K562 (cell line): ENCODE measurements around the gene GNA14. TPM values are rescaled to one million over a fixed set of nuclear protein-coding genes. Genes with fewer than 3 reads are reported as not detected.

Experiments used
- ATAC-seq: fragments of 200-7000 bp; cut with Tn5 transposase; 3 replicates; pipeline ENCODE4 v1.9.1; 2020; ENCODE audit warnings: moderate library complexity
- BruUV-seq: library from RNA; stranded (reverse); fragments of 400-500 nt; replicated peaks from 2 replicates; lab custom pipeline; 2021; lab: Mats Ljungman, UMichigan
- CTCF ChIA-PET: fragments of 300-600 bp; formaldehyde crosslinking; extraction: SDS; loops from one replicate; lab custom pipeline; 2021; ENCODE audit warnings: low intra/inter-chr PET ratio; lab: Yijun Ruan, JAX
- POLR2A ChIA-PET: fragments of 300-600, 350-650 bp; sonication (Branson Sonifier 250); formaldehyde crosslinking; extraction: SDS; loops from one replicate; lab custom pipeline; 2021; ENCODE audit warnings: antibody characterized with exemption, inconsistent platforms; lab: Yijun Ruan, JAX
- DNase-seq, 4 experiments: peaks; one replicate each; pipeline versions ENCODE4 v3.0.0 to v3.0.0-alpha.2; 2011 to 2018; ENCODE audit warnings: low spot score in 3 of 4, mixed read lengths in 3 of 4; ENCODE audit errors: extremely low read depth in 1 of 4
- FAIRE-seq: peaks from 2 replicates; lab custom pipeline; 2011; peaks lifted over from hg19 to GRCh38; lab: Jason Lieb, UNC
- H2AFZ ChIP-seq: 2 replicates; pipeline ENCODE4 v1.6.0; 2011; ENCODE audit warnings: low read depth, low read length, control low read depth, inconsistent platforms
- H3K27ac ChIP-seq: fragments of 200-600 bp; 3 replicates; pipeline ENCODE4 v1.8.0; 2011; ENCODE audit warnings: low read depth, mild to moderate bottlenecking, control low read depth, inconsistent platforms, low read length, moderate library complexity, mixed read lengths; ENCODE audit errors: extremely low read depth
- H3K27me3 ChIP-seq, 2 experiments: fragments of 300-600 bp in 1 of 2; 2 replicates in 1 of 2; 3 replicates in 1 of 2; pipeline versions ENCODE4 v1.6.0 to v1.8.0; 2011; ENCODE audit warnings: inconsistent platforms in 2 of 2, low read length in 2 of 2, mild to moderate bottlenecking in 1 of 2, mixed read lengths in 1 of 2, moderate library complexity in 1 of 2; ENCODE audit not compliant: control insufficient read depth in 2 of 2, insufficient read depth in 2 of 2
- H3K36me3 ChIP-seq: fragments of 300-600 bp; 3 replicates; pipeline ENCODE4 v1.8.0; 2011; ENCODE audit warnings: mild to moderate bottlenecking, low read length, inconsistent platforms; ENCODE audit not compliant: control insufficient read depth, insufficient read depth
- H3K4me1 ChIP-seq, 2 experiments: fragments of 200-600 bp in 1 of 2; replicated peaks in 1 of 2; 2 replicates in 1 of 2; 3 replicates in 1 of 2; pipeline versions ENCODE4 v1.5.1 to v1.8.0; 2011; ENCODE audit warnings: inconsistent platforms in 2 of 2, low read length in 2 of 2, mild to moderate bottlenecking in 1 of 2, mixed read lengths in 1 of 2, moderate library complexity in 1 of 2; ENCODE audit not compliant: control insufficient read depth in 2 of 2, insufficient read depth in 2 of 2
- H3K4me2 ChIP-seq: 2 replicates; pipeline ENCODE4 v1.6.1; 2011; ENCODE audit warnings: low read length, control low read depth, inconsistent platforms, mixed read lengths; ENCODE audit not compliant: insufficient read depth
- H3K4me3 ChIP-seq: fragments of 200-600 bp; sonication (generic), shearing (Covaris generic); 2 replicates; pipeline ENCODE4 v1.5.1; 2016; ENCODE audit warnings: control low read depth, inconsistent platforms
- H3K79me2 ChIP-seq: fragments of 200-600 bp; 3 replicates; pipeline ENCODE4 v1.8.0; 2011; ENCODE audit warnings: low read length, inconsistent platforms; ENCODE audit not compliant: control insufficient read depth, insufficient read depth
- H3K9ac ChIP-seq, 2 experiments: 2 replicates each; pipeline versions ENCODE4 v1.6.0 to v1.6.1; 2011; ENCODE audit warnings: low read depth in 2 of 2, low read length in 2 of 2, control low read depth in 1 of 2, inconsistent platforms in 1 of 2, mild to moderate bottlenecking in 1 of 2, mixed read lengths in 1 of 2; ENCODE audit not compliant: insufficient read depth in 1 of 2
- H3K9me1 ChIP-seq: one replicate; pipeline ENCODE4 v1.6.0; 2011; ENCODE audit warnings: inconsistent platforms, mild to moderate bottlenecking, low read length, moderate library complexity; ENCODE audit not compliant: control insufficient read depth, insufficient read depth
- H3K9me3 ChIP-seq: replicated peaks from 2 replicates; pipeline ENCODE4 v1.5.1; 2011; ENCODE audit warnings: low read depth, low read length, inconsistent platforms; ENCODE audit not compliant: control insufficient read depth, insufficient read depth
- H4K20me1 ChIP-seq: replicated peaks from 2 replicates; pipeline ENCODE4 v1.6.1; 2011; ENCODE audit warnings: low read length, inconsistent platforms, mixed read lengths; ENCODE audit not compliant: control insufficient read depth, insufficient read depth
- ADNP ChIP-seq: fragments of 200-800 bp; sonication (Bioruptor generic); IDR thresholded peaks from 2 replicates; pipeline ENCODE4 v1.6.1; 2016; ENCODE audit warnings: missing genetic modification characterization, missing compliant biosample characterization
- CHD4 ChIP-seq: fragments of 200-600 bp; sonication (generic); IDR thresholded peaks from 3 replicates; pipeline ENCODE4 v1.6.1; 2012; ENCODE audit warnings: low read depth, mild to moderate bottlenecking, mixed read lengths, low read length, inconsistent platforms; ENCODE audit not compliant: insufficient read depth, insufficient replicate concordance, poor library complexity, severe bottlenecking
- ELF1 ChIP-seq: fragments of 200-800 bp; sonication (Bioruptor generic); IDR thresholded peaks from 2 replicates; pipeline ENCODE4 v1.6.1; 2016; ENCODE audit warnings: missing genetic modification characterization, missing compliant biosample characterization
- FOXJ3 ChIP-seq: sonication (generic); formaldehyde crosslinking; IDR thresholded peaks from 2 replicates; pipeline ENCODE4 v1.4.0; 2020; ENCODE audit warnings: mild to moderate bottlenecking, missing genetic modification reagents
- HDAC2 ChIP-seq: fragments of 450-650 bp; IDR thresholded peaks from 2 replicates; pipeline ENCODE4 v1.6.1; 2016; ENCODE audit warnings: mild to moderate bottlenecking
- JUNB ChIP-seq: fragments of 450-650 bp; formaldehyde crosslinking; conservative IDR thresholded peaks from 2 replicates; pipeline ENCODE4 v1.4.0; 2020; ENCODE audit warnings: mild to moderate bottlenecking
- KHSRP ChIP-seq: fragments of 450-650 bp; IDR thresholded peaks from 2 replicates; pipeline ENCODE4 v1.6.1; 2017
- POLR3A ChIP-seq: IDR thresholded peaks from 2 replicates; pipeline ENCODE4 v1.6.1; 2011; ENCODE audit warnings: borderline replicate concordance, mild to moderate bottlenecking, moderate library complexity; ENCODE audit not compliant: insufficient read length, insufficient read depth; ENCODE audit errors: extremely low read depth
- PRDM10 ChIP-seq: fragments of 450-650 bp; IDR thresholded peaks from 2 replicates; pipeline ENCODE4 v1.6.1; 2018; ENCODE audit not compliant: partially characterized antibody
- RHOXF2B ChIP-seq: fragments of 250-450 bp; sonication (Bioruptor Pico); conservative IDR thresholded peaks from 2 replicates; pipeline ENCODE4 v1.5.1; 2021
- ZNF280A ChIP-seq: fragments of 450-650 bp; IDR thresholded peaks from 2 replicates; pipeline ENCODE4 v1.6.1; 2018; ENCODE audit warnings: mild to moderate bottlenecking, low read depth; ENCODE audit not compliant: partially characterized antibody
- ZNF589 ChIP-seq: fragments of 200-800 bp; sonication (Bioruptor generic); IDR thresholded peaks from 2 replicates; pipeline ENCODE4 v1.6.1; 2016; ENCODE audit warnings: low read depth, missing genetic modification characterization, missing compliant biosample characterization
- ZNF644 ChIP-seq: fragments of 200-800 bp; sonication (Bioruptor generic); IDR thresholded peaks from 2 replicates; pipeline ENCODE4 v1.6.1; 2016; ENCODE audit warnings: low read depth, missing genetic modification characterization, missing compliant biosample characterization
- ZNF76 ChIP-seq: fragments of 250-450 bp; sonication (Bioruptor Pico); IDR thresholded peaks from 2 replicates; pipeline ENCODE4 v1.4.0; 2020; ENCODE audit warnings: mild to moderate bottlenecking, moderate library complexity, borderline replicate concordance
- WGBS: fragments of 100-300 bp; shearing (Covaris generic); methylation state at CpG from one replicate; pipeline ENCODE4 v1.1.6; 2016; ENCODE audit warnings: low coverage, mixed read lengths; ENCODE audit not compliant: insufficient coverage; ENCODE audit errors: missing lambda C conversion rate; 5-methylcytosine and 5-hydroxymethylcytosine counted together
- in situ Hi-C: fragments of 300-500 bp; cut with MboI; formaldehyde crosslinking; loops from 4 replicates; pipeline ENCODE4 v1.15.0; 2018; ENCODE audit warnings: inconsistent platforms, mixed read lengths
- intact Hi-C: fragments of 100-400 bp; cut with micrococcal nuclease; formaldehyde crosslinking; loops from 2 replicates; pipeline ENCODE4 v1.14.2; 2022
- polyA plus RNA-seq, 8 experiments: library from polyadenylated mRNA; depleted of rRNA in 4 of 8; stranded (reverse) in 5 of 8; unstranded in 3 of 8; fragments of >200 nt; fragmentation: Nextera tagmentation in 2 of 8; fragmentation: Illumina TruSeq in 1 of 8; extraction: Ambion mirVana in 2 of 8; extraction: Trizol in 1 of 8; gene quantifications; 2 replicates each; pipeline versions ENCODE4 v1.2.1 to v1.2.3, GENCODE V29; 2011 to 2014; ENCODE audit warnings: inconsistent platforms in 1 of 8, missing spikeins in 1 of 8
- total RNA-seq, 7 experiments: library from RNA; depleted of rRNA in 6 of 7; stranded (reverse); fragments of >200 nt in 6 of 7; fragmentation: Illumina TruSeq in 2 of 7; extraction: Trizol in 2 of 7; gene quantifications; 2 replicates each; pipeline versions ENCODE4 v1.2.1 to v1.2.3, GENCODE V29; 2011 to 2021; ENCODE audit warnings: low replicate concordance in 1 of 7

GNA14 gene
- total and polyA plus RNA-seq, 9 of the 15 experiments (the other 6 are each of a cell fraction or from before 2014, with no cell fraction given), result 0.03 to 0.11 (median 0.03) TPM; not detected in 6

GRCh38 chr9:77541055-77541454 is 107.1 kb downstream of the GNA14 start:
- ATAC-seq, result no peak
- H4K20me1 ChIP-seq, result no peaks in the 10 kb centered on the region
- H3K27me3 ChIP-seq, result no peaks in the 10 kb centered on the region
- 5% methylated on average over 2 of the region's 2 CpGs for WGBS
- no peaks in the 10 kb centered on the region for H3K9me1 ChIP-seq
- H3K36me3 ChIP-seq, result no peaks in the 10 kb centered on the region
- no peaks in the 10 kb centered on the region for H3K4me1 ChIP-seq
- POLR2A ChIA-PET, result no interaction called here
- intact Hi-C loops (no loop called here), in situ Hi-C loops (no loop called here)
- CTCF ChIA-PET, result no interaction called here
- no peak for FAIRE-seq
- no TSS peak for BruUV-seq
- H3K9ac ChIP-seq, result no peak overlapping the region
- no peak overlapping the region for H3K4me3 ChIP-seq
- H3K4me2 ChIP-seq, result no peak overlapping the region
- no peaks in the 10 kb centered on the region for H3K79me2 ChIP-seq
- no peak overlapping the region for H2AFZ ChIP-seq
- H3K9me3 ChIP-seq, result no peaks in the 10 kb centered on the region
- no peak for DNase-seq
- H3K27ac ChIP-seq, result no peak overlapping the region
- no peak for TF ChIP-seq CHD4
- TF ChIP-seq ADNP (tag), result no peak
- TF ChIP-seq JUNB (CRISPR knock-in tag), result no peak
- TF ChIP-seq ZNF76, result no peak
- no peak for TF ChIP-seq ZNF280A
- TF ChIP-seq PRDM10, result no peak
- TF ChIP-seq ELF1, result no peak
- TF ChIP-seq ZNF589 (CRISPR knock-in tag), result no peak
- no peak for TF ChIP-seq POLR3A
- TF ChIP-seq KHSRP, result no peak
- no peak for TF ChIP-seq ZNF644 (tag)
- no peak for TF ChIP-seq RHOXF2B (CRISPR knock-in tag)
- TF ChIP-seq HDAC2, result no peak
- TF ChIP-seq FOXJ3 (CRISPR knock-in tag), result no peak
